NCI-H69 (cell line): ENCODE results near the gene FAM83D.
A peak's percentile ranks its signal among the peaks of the same experiment; 100 is the strongest.
"Not testable (repeated sequence)": the region's sequence is repeated elsewhere in the genome, so short reads cannot be mapped to it uniquely, and the experiment has no call there.

Experiments
- DNase-seq: peaks from one replicate; lab custom pipeline; 2025; lab: John Stamatoyannopoulos, UW

FAM83D gene

DNA sequence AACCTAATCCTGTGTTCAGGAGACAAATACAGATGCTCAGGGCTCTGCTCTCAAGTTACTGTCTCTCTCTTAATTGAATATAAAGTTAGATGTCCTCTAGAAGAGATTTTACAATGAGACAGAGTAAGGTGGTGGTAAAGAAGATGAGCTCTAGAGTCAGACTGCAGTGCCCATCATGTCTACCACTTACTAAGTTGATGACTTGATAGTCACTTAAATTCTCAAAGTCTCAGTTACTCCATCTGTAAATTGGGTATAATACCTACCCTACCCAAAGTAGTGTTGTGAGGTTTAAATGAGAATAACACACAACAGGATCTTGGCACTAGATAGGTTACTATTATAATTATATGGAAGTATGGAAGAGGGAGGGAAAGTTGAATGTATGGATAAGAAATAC lies 37.5 kb downstream of the FAM83D start:
- DNase-seq: no peak

- no peak for DNase-seq
Observed at GRCh38 chr20:38965264-38965663, 39.0 kb downstream of the FAM83D start.

DNA sequence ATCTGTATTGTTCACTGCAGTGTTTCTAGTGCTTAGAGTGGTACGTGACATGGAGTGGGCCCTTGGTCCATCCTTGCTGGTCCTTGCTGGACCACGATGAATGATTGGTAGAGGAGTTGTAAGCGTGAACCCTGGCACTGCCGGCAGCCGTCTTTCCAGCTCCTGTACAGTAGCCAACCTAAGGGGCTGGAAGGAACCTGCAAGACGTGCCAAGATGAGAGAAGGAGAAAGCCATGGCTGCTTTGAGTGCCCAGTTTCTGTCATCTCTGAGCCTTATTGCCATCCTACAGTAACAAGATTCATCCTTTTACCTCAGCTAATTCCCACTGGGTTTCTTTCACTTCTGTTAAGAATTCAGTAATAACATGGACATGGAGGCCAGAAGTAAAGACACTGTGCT lies 41.9 kb downstream of the FAM83D start:
- no peak for DNase-seq

DNA sequence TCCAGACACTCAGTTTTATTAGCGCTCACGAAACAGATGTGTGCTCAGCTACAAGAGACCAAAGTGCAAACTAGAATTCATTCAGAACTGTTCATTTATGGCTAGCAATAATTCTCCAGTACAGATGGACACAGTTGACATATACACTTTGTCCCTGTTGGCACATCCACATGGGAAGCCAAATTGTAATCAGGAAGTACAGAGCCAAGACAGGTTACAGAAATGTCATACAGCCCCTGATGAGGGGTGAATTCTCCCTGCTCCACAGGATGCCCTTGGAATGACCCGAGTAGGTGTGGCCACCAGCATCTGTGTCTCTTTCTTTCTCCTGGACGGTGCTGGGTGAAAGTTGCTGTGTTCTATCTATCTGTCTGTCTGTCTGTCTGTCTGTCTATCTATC lies 43.5 kb downstream of the FAM83D start:
- no peak for DNase-seq

DNA sequence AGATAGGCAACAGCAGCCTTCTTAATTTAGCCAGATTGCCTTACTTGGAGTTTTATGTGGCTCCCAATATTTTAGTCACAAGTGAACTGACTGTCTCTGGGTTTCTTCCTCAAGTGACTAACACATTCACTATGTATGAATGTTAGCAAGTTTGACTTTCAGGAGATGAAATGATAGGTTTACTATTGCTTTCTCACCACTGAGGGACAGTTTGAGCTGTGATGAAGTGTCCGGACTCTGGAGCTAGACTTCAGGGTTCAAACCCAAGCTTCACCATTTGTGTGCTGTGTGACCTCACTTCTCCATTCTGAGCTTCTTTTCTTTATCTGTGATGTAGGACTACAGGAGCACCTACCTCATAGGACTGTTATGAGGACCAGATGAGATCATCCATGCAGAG lies 44.1 kb downstream of the FAM83D start:
- DNase-seq: no peak

GRCh38 chr20:38973107-38973506 lies 46.9 kb downstream of the FAM83D start:
- DNase-seq: no peak

DNA sequence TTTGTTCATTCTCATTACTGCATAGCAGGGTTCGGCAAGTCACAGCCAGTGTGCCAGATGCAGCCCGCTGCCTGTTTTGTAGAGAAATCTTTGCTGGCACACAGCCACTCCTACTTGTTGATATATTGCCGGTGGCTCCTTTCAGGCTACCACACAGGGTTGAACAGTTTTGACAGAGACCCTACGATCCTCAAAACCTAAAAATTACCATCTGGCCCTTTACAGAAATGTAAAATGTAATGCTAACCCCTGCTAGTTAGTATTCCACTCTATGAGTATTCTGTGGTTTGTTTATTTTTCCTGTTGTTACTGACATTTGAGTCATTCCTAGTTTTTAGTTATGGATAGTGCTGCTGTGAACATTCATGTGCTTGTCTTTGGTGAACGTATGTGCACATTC lies 47.4 kb downstream of the FAM83D start:
- no peak for DNase-seq

GRCh38 chr20:38975539-38976120 lies 49.4 kb downstream of the FAM83D start:
- no peak for DNase-seq

DNA sequence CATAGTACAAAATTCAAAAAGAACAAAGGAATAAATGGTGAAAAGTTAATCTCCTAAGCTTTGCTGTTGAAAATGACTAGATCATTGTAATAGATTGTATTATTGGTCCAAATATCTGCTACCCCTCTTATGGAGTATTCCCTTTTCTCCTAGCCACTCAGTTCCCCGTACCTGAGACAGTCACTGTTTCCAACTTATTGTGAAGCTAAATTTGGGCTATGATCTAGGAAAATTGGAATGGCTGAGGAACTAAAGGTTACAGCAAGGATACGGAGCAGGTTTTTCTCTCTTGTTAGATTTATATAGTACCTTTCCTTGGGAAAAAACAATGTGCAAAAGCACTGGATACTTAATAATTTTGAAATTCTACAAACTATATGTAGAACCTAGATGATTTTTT lies 53.2 kb downstream of the FAM83D start:
- DNase-seq: no peak

DNA sequence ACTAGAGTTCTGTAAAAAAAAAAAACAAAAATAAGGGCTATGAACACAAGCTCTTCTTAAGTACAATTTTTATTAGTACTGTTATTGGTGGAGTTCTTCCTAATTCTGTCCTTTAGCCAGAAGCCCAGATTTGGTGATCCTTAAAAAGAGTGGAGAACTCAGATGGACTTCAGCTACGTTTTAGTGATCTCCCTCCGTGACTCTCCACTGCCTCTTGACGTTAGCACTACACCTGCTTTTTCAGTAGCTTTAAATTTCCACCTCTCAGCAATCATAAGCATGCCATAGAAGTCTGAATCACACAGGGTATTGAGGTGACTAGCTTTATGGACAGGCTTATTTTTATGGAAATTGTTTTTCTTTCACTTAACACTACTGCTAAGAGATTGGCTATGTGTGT lies 53.6 kb downstream of the FAM83D start:
- no peak for DNase-seq

GRCh38 chr20:38982291-38982690 lies 56.1 kb downstream of the FAM83D start:
- peak; percentile 7 for DNase-seq

GRCh38 chr20:38985060-38985459 lies 58.8 kb downstream of the FAM83D start:
- no peak for DNase-seq

DNA sequence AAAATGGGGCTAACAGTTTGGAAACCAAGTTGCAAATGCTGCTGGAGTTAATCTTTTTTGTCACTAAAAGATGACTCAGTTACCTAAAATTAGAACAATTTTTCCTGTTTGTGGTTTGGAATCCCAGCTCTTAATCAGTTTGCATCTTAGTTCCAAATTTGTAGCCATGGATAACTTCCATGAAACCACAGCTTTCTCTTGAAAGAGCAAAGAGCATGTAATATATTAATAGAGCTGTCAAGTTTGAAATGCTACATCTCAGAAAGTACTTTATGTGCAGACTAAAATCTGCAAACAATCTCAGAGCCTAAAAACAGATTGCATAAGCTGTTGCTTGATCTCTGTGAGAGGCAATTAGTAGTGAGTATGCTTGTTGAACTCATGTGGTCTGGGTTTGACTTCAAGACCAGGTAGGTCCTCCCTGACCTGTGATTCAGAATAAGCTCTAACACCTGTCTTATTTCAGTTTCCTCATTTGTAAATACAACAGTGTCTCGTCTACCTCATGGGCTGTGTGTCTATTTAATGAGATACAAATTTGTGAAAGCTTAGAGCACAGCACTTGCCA lies 59.5 kb downstream of the FAM83D start:
- DNase-seq: no peak

DNA sequence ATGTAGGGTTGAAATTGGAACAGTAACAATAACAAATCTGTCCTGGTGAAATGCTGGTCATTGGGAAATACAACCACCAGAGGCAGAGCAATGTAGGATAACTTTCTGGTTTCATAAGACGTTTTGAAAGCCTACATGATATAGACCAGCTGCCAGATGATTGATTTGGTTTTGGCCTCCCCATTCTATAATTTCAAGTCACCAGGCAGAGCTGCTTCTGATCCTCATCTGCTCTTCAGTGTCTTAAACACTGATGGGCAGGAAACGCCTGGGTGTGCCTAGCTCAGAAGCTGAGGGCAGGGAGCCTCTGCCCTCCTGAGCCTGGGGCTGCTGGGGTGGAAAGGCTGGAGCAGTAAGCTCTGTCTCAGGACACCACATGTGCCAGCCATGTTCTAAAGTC lies 60.4 kb downstream of the FAM83D start:
- no peak for DNase-seq

DNA sequence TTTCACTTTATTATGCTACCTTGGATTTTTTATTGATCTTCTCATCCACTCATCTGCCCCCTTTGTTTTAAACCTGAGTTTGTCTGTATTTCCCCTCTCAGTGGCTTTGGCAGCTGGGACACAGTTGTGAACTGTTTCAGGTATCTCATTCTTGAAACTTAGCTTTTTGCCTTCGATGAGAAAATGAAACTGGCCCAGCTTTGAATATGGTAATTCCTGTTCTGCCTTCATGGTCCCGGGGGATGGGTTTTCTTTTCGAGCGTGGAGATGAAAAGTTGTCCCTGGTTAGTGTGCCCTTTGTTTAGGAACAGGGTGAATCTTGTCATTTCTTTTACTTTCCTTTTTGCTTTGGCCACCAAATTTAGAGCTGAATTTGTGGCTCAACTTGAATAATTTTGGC lies 61.6 kb downstream of the FAM83D start:
- DNase-seq: no peak

- no peak for DNase-seq
Observed at GRCh38 chr20:38990728-38991127, 64.5 kb downstream of the FAM83D start.

GRCh38 chr20:38991814-38992704 lies 65.8 kb downstream of the FAM83D start:
- DNase-seq: no peak

GRCh38 chr20:38995536-38996044 lies 69.4 kb downstream of the FAM83D start:
- DNase-seq: no peak

DNA sequence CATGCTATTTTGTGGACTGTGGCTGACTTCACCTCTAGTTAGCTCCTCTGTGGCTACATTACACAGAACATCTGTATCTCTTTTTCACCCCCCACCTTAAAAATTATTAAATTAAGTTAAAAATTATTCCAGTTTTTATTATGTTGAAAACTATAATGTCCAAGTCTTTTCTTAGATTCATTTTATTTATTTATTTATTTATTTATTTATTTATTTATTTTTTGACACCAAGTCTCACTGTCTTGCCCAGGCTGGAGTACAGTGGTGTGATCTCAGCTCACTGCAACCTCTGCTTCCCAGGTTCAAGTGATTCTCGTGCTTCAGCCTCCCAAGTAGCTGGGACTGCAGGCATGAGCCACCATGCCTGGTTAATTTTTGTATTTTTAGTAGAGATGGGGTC lies 70.6 kb downstream of the FAM83D start:
- not testable (repeated sequence) for DNase-seq

DNA sequence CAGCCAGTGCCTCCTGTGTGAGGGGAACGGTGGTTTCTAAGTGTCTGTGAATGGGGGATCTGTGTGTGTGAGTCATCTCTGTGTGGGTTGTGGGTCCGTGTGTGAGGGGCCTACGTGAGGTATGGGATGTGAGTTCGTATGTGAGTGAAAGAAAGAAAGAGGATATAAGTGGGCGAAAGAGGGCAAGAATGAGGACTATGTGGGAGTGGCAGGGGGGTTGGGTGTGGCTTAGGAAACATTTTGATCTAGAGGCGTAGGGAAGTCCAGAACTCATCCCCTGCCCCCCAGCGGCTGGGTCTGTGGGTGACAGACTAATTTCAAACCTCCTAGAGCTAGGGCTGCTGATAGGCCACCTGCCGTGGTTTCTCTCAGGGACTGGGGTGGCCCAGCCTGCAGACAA lies 71.4 kb downstream of the FAM83D start:
- DNase-seq: no peak

- DNase-seq: no peak
Observed at GRCh38 chr20:38999217-38999616, 73.0 kb downstream of the FAM83D start.

GRCh38 chr20:38999965-39000910 lies 74.0 kb downstream of the FAM83D start:
- no peak for DNase-seq
